Fibroblast of villous mesenchyme (primary cell): ENCODE data around the gene LDB3. TPM values are rescaled to one million over a fixed set of nuclear protein-coding genes. Genes with fewer than 3 reads are reported as not detected.

Experiments
- DNase-seq: peaks from one replicate; pipeline ENCODE4 v3.0.0-alpha.2; 2010; ENCODE audit warnings: low read depth
- H3K4me3 ChIP-seq: 2 replicates; pipeline ENCODE4 v1.5.1; 2011; ENCODE audit warnings: low read depth, mild to moderate bottlenecking, low read length
- total RNA-seq: library from RNA; depleted of rRNA; stranded (reverse); fragments of >200 nt; gene quantifications from 2 replicates; pipeline ENCODE4 v1.2.3, GENCODE V29; 2012
- TF ChIP-seq, protein P1 (sequence below): IDR thresholded peaks from 2 replicates; pipeline ENCODE4 v1.5.1; 2012; ENCODE audit warnings: low read depth, mild to moderate bottlenecking, low read length; ENCODE audit not compliant: insufficient read depth

The LDB3 gene
- total RNA-seq, 1 donor, result under 0.01 TPM

DNA sequence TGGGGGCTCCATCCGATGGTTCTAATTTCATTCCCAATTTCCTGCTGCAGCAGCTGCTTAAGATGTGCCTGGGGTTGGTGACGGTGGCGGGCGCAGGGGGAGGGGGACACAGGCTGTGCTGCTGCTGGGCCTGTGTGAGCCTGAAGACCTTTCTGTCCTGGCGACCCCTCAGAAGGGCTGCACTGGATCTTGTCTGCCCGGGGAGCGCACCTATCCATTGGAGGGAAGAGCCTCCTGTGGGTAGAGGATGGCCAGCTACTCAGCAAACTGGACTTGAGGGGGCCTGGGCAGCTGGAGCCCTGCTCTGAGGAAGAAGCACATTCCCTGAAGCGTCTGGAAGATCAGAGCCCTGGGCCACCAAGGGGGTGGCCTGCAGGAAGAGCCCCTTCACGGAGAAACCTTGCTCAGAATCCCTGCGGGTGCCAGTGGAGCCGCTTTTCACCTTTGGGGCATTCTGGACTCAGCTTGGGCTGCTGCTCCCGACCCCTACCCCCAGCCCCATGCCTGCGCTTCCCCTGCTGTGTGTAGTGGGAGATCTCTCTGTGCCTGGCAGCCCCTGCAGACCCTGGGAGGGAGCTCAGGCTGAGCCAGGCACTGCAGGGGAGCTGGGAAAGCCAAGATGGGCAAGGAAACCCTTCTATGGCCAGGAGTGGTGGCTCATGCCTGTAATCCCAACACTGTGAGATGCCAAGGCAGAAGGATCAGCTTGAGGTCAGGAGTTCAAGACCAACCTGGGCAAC is 17.8 kb downstream of the LDB3 start:
- no peak for DNase-seq
- TF ChIP-seq, protein P1, sequence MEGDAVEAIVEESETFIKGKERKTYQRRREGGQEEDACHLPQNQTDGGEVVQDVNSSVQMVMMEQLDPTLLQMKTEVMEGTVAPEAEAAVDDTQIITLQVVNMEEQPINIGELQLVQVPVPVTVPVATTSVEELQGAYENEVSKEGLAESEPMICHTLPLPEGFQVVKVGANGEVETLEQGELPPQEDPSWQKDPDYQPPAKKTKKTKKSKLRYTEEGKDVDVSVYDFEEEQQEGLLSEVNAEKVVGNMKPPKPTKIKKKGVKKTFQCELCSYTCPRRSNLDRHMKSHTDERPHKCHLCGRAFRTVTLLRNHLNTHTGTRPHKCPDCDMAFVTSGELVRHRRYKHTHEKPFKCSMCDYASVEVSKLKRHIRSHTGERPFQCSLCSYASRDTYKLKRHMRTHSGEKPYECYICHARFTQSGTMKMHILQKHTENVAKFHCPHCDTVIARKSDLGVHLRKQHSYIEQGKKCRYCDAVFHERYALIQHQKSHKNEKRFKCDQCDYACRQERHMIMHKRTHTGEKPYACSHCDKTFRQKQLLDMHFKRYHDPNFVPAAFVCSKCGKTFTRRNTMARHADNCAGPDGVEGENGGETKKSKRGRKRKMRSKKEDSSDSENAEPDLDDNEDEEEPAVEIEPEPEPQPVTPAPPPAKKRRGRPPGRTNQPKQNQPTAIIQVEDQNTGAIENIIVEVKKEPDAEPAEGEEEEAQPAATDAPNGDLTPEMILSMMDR, result no peak
- H3K4me3 ChIP-seq, result no peak overlapping the region

DNA sequence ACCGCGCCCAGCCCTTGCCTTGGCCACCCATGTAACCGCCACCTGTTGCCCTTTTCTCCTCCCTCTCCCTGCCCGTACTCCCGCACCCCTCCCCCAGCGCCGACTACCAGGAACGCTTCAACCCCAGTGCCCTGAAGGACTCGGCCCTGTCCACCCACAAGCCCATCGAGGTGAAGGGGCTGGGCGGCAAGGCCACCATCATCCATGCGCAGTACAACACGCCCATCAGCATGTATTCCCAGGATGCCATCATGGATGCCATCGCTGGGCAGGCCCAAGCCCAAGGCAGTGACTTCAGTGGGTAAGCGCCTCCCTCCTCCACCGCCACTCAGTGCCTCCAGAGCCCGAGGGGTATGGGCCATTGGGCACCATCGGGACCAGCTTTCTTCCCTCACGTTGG is 18.7 kb downstream of the LDB3 start:
- DNase-seq, result no peak
- H3K4me3 ChIP-seq, result no peak overlapping the region
- TF ChIP-seq, protein P1, result no peak

DNA sequence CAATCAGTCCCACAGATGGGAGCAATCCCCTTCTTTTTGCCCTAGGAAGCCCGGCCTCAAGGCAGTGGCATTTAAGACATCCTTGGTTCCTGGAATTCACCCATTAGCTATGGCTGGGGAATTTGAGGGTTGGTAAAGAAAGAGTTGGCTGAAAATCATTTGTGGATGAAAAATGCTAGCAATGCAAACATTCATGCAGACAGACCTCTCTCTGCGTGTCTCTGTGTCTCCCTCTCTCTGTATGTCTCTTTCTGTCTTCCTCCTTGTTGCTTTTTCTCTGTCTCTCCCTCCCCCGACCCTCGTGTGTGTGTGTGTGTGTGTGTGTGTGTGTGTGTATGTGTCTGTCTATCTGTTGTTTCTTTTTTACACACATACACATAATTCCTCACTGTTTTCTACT is 19.4 kb downstream of the LDB3 start:
- peak; percentile 57 for DNase-seq
- TF ChIP-seq, protein P1, result no peak
- no peak overlapping the region for H3K4me3 ChIP-seq

DNA sequence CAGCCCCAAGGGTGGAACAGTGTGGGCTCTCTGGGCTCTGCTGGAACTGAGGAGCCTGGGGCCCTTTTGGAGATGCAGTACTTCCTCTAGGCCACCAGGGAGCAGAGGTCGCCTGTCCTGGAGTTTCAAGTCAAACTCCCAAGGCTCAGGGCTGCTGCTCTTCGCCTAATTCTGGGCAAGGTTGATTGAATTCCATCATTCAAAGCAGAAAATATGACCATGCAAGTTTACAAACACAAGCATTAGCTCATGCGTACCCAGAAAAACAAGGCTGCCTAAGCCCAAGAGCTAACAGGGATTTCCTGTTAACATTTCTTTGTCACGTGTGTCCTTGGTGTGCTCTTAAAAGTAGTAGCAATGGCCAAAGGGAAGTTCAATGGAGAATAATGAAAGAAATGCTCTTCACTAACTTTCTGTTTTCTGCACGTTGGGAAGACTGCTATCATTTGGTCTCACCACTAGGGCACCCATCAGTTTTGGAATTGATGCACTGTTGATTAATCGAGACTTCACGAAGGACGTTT is 20.1 kb downstream of the LDB3 start:
- H3K4me3 ChIP-seq, result no peak overlapping the region
- TF ChIP-seq, protein P1, result peak; percentile 83
- peak; percentile 73 for DNase-seq

DNA sequence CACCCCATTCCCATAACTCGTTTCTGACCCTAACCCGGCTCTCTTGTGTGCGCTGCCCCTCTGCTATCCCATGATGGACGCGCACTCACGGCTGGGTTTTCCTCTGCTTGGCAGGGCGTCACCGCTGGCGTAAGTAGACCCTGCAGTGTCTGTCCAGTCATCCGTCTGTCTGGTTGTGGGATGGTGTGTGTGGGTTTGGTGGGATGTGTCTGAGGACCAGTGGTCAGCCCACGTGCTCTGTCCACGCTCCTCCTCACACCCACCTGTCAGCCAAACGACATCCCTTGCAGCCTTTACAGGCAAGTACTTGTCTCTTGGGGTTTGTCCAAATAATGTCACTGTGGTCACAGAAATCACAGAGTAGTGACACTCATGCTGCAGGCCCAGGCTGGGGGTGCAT is 20.8 kb downstream of the LDB3 start:
- TF ChIP-seq, protein P1, result no peak
- no peak overlapping the region for H3K4me3 ChIP-seq
- no peak for DNase-seq

DNA sequence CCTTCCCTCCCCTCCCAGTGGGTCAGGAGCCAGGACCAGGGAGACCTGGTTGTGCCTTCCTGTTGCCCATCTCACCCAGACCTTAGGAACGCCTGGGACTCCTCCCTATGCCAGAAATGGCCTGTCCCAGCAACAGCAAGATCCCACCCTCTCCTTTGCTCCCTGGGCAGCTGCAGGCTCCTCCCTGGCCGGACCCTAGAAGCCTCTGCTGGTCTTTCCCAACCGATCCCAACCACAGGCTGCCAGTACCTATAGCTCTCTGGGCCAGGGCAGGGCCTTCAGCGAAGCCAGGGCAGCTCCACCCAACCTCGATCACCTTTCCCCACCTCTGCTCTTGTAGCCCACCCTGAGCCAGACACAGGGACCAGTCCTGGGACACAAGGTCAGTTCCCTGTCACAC is 21.9 kb downstream of the LDB3 start:
- no peak for DNase-seq
- TF ChIP-seq, protein P1, result no peak
- H3K4me3 ChIP-seq, result no peak overlapping the region
